Liver (tissue), 9 donors: ENCODE data around the gene CDH16. TPM values are rescaled to one million over a fixed set of nuclear protein-coding genes. Genes with fewer than 3 reads are reported as not detected.

Experiments used
- DNase-seq: peaks from one replicate; pipeline ENCODE4 v3.0.0-alpha.2; 2017; ENCODE audit warnings: low spot score
- H3K27ac ChIP-seq, 2 donors: one replicate each; pipeline ENCODE4 v1.7.0; 2013; ENCODE audit warnings: inconsistent platforms in 2 of 2, low read length in 2 of 2, control low read depth in 1 of 2, low read depth in 1 of 2, mild to moderate bottlenecking in 1 of 2
- H3K27me3 ChIP-seq, 4 donors: one replicate each; pipeline versions ENCODE4 v1.6.1 to v1.7.0; 2013; ENCODE audit warnings: low read length in 3 of 4, inconsistent platforms in 1 of 4, mild to moderate bottlenecking in 1 of 4, moderate library complexity in 1 of 4; ENCODE audit not compliant: control insufficient read depth in 4 of 4, insufficient read depth in 4 of 4
- H3K36me3 ChIP-seq, 4 donors: one replicate each; pipeline versions ENCODE4 v1.6.1 to v1.7.0; 2013; ENCODE audit warnings: low read length in 3 of 4, mild to moderate bottlenecking in 3 of 4, low read depth in 1 of 4, moderate library complexity in 1 of 4; ENCODE audit not compliant: control insufficient read depth in 4 of 4, insufficient read depth in 3 of 4
- H3K4me1 ChIP-seq, 4 donors: one replicate each; pipeline versions ENCODE4 v1.6.1 to v1.7.0; 2013; ENCODE audit warnings: low read length in 3 of 4, mild to moderate bottlenecking in 3 of 4, moderate library complexity in 1 of 4; ENCODE audit not compliant: control insufficient read depth in 4 of 4, insufficient read depth in 4 of 4
- H3K4me3 ChIP-seq, 3 donors: one replicate each; pipeline versions ENCODE4 v1.6.1 to v1.7.0; 2013; ENCODE audit warnings: low read length in 3 of 3, control low read depth in 1 of 3, low read depth in 1 of 3, mild to moderate bottlenecking in 1 of 3
- H3K9ac ChIP-seq, 2 donors: one replicate each; pipeline ENCODE4 v1.7.0; 2013; ENCODE audit warnings: low read length in 2 of 2, mild to moderate bottlenecking in 2 of 2, moderate library complexity in 2 of 2, control low read depth in 1 of 2, low read depth in 1 of 2
- H3K9me3 ChIP-seq, 4 donors: one replicate each; pipeline versions ENCODE4 v1.6.1 to v1.7.0; 2013; ENCODE audit warnings: low read length in 3 of 4; ENCODE audit not compliant: control insufficient read depth in 4 of 4
- EGR1 ChIP-seq, 2 donors: IDR thresholded peaks; 2 replicates each; pipeline ENCODE4 v1.6.1; 2016 to 2018; ENCODE audit warnings: antibody characterized with exemption in 2 of 2, low read depth in 2 of 2
- FOXA1 ChIP-seq: IDR thresholded peaks from 2 replicates; pipeline ENCODE4 v1.6.1; 2016; ENCODE audit warnings: antibody characterized with exemption
- FOXA2 ChIP-seq: IDR thresholded peaks from 2 replicates; pipeline ENCODE4 v1.6.1; 2016; ENCODE audit warnings: antibody characterized with exemption
- GABPA ChIP-seq, 2 donors: IDR thresholded peaks in 1 of 2; conservative IDR thresholded peaks in 1 of 2; 2 replicates each; pipeline ENCODE4 v1.6.1; 2016; ENCODE audit warnings: antibody characterized with exemption in 2 of 2, mild to moderate bottlenecking in 1 of 2, moderate library complexity in 1 of 2
- HNF4A ChIP-seq, 2 donors: conservative IDR thresholded peaks; 2 replicates each; pipeline ENCODE4 v1.6.1; 2016; ENCODE audit warnings: antibody characterized with exemption in 2 of 2, mild to moderate bottlenecking in 2 of 2
- HNF4G ChIP-seq: IDR thresholded peaks from 2 replicates; pipeline ENCODE4 v1.6.1; 2016; ENCODE audit warnings: antibody characterized with exemption
- JUND ChIP-seq, 2 donors: IDR thresholded peaks; 2 replicates each; pipeline ENCODE4 v1.6.1; 2016; ENCODE audit warnings: antibody characterized with exemption in 2 of 2
- NR2F2 ChIP-seq: IDR thresholded peaks from 2 replicates; pipeline ENCODE4 v1.6.1; 2016; ENCODE audit warnings: antibody characterized with exemption
- RAD21 ChIP-seq, 2 donors: IDR thresholded peaks; 2 replicates each; pipeline ENCODE4 v1.6.1; 2016; ENCODE audit warnings: antibody characterized with exemption in 2 of 2, mild to moderate bottlenecking in 2 of 2
- RXRA ChIP-seq, 2 donors: IDR thresholded peaks; 2 replicates each; pipeline ENCODE4 v1.6.1; 2017 to 2018; ENCODE audit warnings: antibody characterized with exemption in 2 of 2, mild to moderate bottlenecking in 1 of 2
- SP1 ChIP-seq: IDR thresholded peaks from 2 replicates; pipeline ENCODE4 v1.6.1; 2018; ENCODE audit warnings: antibody characterized with exemption, mild to moderate bottlenecking
- TAF1 ChIP-seq: conservative IDR thresholded peaks from 2 replicates; pipeline ENCODE4 v1.6.1; 2016; ENCODE audit warnings: antibody characterized with exemption, mild to moderate bottlenecking
- YY1 ChIP-seq: IDR thresholded peaks from 2 replicates; pipeline ENCODE4 v1.6.1; 2016; ENCODE audit warnings: antibody characterized with exemption, mild to moderate bottlenecking
- WGBS: extraction: QIAGEN DNeasy Blood & Tissue Kit; methylation state at CpG from one replicate; pipeline ENCODE4 v1.1.7; 2013; 5-methylcytosine and 5-hydroxymethylcytosine counted together
- polyA plus RNA-seq, 2 donors: library from polyadenylated mRNA; stranded (reverse) in 1 of 2; unstranded in 1 of 2; fragments of 200-250 nt in 1 of 2; fragments of >200 nt in 1 of 2; fragmentation: Nextera tagmentation in 1 of 2; extraction: Ambion mirVana in 1 of 2; gene quantifications; one replicate each; pipeline versions ENCODE4 v1.2.1 to v1.2.3, GENCODE V29; 2013 to 2015
- total RNA-seq, 2 donors: library from RNA; depleted of rRNA; stranded (reverse); fragments of >200 nt; gene quantifications; one replicate each; pipeline ENCODE4 v1.2.3, GENCODE V29; 2014
- TF ChIP-seq, protein P1 (sequence below): IDR thresholded peaks from 2 replicates; pipeline ENCODE4 v1.6.1; 2016; ENCODE audit warnings: antibody characterized with exemption
- TF ChIP-seq, protein P2 (sequence below): IDR thresholded peaks from 2 replicates; pipeline ENCODE4 v1.6.1; 2016; ENCODE audit warnings: antibody characterized with exemption
- TF ChIP-seq, protein P3 (sequence below): IDR thresholded peaks from 2 replicates; pipeline ENCODE4 v1.6.1; 2016; ENCODE audit warnings: antibody characterized with exemption
- TF ChIP-seq, protein P4 (sequence below): IDR thresholded peaks from 2 replicates; pipeline ENCODE4 v1.6.1; 2016; ENCODE audit warnings: antibody characterized with exemption, mild to moderate bottlenecking
- donor health status: healthy.
- donor health status: healthy.
- donor health status: healthy.
- donor health status: healthy.
- donor health status: healthy.

Gene CDH16
- total and polyA plus RNA-seq, 4 donors = 0.56 TPM; not detected in 3

DNA sequence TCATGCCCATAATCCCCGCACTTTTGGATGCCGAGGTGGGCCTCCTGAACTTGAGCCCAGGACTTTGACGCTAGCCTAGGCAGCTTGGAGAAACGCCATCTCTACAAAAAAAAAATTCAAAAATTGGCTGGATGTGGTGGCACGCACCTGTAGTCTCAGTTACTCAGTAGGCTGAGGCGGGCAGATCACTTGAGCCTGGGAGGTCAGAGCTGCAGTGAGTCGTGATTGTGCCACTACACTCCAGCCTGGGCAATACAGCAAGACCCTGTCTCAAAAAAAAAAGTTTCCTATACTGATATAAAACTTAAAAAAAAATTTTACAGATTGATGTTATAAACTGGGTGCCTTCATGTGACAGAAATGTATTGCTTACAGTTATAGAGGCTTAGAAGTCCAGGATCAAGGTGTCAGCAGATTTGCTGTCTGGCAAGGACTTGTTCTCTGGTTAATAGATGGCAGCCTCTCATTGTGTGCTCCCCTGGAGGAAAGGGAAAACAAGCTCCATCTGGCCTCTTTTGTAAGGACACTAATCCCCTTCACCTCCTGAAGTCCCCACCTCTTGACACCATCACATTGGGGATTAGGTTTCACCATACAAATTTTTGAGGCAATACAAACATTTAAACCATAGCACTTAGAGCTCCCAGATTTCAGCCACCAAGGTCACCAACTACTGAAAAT lies 33.9 kb upstream of the CDH16 start:
- Histone ChIP-seq H3K36me3 (no peaks in the 10 kb centered on the region), H3K9ac (no peak overlapping the region), H3K27me3 (no peaks in the 10 kb centered on the region), H3K4me1 (peaks cover 10 to 45% (median 39%) of the 10 kb centered on the region in 4 donors), H3K27ac (no peak overlapping the region), H3K4me3 (no peak overlapping the region), H3K9me3 (no peaks in the 10 kb centered on the region)
- WGBS = 82% methylated on average over 7 of the region's 7 CpGs
- DNase-seq = no peak
- TF ChIP-seq FOXA2 (no peak), JUND (IDR thresholded peaks at IDR 0.05) (no peak), RAD21 (IDR thresholded peaks at IDR 0.05) (no peak)
- TF ChIP-seq, protein P1, sequence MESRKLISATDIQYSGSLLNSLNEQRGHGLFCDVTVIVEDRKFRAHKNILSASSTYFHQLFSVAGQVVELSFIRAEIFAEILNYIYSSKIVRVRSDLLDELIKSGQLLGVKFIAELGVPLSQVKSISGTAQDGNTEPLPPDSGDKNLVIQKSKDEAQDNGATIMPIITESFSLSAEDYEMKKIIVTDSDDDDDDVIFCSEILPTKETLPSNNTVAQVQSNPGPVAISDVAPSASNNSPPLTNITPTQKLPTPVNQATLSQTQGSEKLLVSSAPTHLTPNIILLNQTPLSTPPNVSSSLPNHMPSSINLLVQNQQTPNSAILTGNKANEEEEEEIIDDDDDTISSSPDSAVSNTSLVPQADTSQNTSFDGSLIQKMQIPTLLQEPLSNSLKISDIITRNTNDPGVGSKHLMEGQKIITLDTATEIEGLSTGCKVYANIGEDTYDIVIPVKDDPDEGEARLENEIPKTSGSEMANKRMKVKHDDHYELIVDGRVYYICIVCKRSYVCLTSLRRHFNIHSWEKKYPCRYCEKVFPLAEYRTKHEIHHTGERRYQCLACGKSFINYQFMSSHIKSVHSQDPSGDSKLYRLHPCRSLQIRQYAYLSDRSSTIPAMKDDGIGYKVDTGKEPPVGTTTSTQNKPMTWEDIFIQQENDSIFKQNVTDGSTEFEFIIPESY = no peak
- TF ChIP-seq, protein P2, sequence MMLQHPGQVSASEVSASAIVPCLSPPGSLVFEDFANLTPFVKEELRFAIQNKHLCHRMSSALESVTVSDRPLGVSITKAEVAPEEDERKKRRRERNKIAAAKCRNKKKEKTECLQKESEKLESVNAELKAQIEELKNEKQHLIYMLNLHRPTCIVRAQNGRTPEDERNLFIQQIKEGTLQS = no peak

DNA sequence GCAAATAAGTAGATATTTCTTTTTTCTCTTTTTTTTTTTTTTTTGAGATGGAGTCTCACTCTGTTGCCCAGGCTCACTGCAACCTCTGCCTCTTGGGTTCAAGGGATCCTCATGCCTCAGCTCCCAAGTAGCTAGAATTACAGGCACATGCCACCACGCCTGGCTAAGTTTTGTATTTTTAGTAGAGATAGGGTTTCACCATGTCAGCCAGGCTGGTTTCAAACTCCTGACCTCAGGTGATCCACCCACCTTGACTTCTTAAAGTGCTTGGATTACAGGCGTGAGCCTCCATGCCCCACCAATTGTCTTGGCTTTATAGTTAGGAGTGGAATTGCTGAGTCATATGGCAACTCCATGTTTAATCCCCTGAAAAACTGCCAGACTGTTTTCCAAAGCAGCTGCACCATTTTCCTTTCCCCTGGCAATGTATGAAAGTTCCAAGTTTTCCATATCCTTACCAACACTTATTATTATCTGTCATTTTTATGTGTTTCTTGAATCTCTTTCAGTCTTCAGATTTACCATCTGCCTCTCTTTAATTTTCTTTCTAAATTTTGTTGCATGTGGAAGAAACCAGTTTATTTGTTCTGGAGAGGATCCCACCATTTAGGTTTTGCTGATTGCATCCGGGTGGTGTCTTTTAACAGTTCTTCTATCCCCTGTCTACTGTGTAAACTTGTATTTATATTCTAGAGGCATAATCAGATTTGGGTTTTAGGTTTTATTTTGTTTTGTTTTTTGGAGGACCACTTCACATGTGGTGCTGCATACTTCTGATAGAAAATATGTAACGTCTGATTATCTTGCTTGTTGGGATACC lies 32.5 kb upstream of the CDH16 start:
- no peak overlapping the region for H3K27ac ChIP-seq
- H3K9ac ChIP-seq = no peak overlapping the region
- TF ChIP-seq HNF4A (conservative IDR thresholded peaks at IDR 0.05) (no peak), YY1 (no peak), NR2F2 (no peak), EGR1 (IDR thresholded peaks at IDR 0.05; ENCODE audit: low read depth in 2 of 2) (no peak), SP1 (no peak), GABPA (IDR thresholded peaks at IDR 0.05 in 1 of 2, conservative IDR thresholded peaks at IDR 0.05 in 1 of 2) (no peak)
- TF ChIP-seq, protein P3, sequence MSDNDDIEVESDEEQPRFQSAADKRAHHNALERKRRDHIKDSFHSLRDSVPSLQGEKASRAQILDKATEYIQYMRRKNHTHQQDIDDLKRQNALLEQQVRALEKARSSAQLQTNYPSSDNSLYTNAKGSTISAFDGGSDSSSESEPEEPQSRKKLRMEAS = no peak
- TF ChIP-seq, protein P2 = no peak
- no peaks in the 10 kb centered on the region for H3K9me3 ChIP-seq
- no peak for DNase-seq
- H3K27me3 ChIP-seq = no peaks in the 10 kb centered on the region
- no peak overlapping the region for H3K4me3 ChIP-seq
- H3K4me1 ChIP-seq = peaks cover 10 to 42% (median 35%) of the 10 kb centered on the region in 4 donors
- whole genome bisulfite sequencing = 91% methylated on average over 4 of the region's 4 CpGs
- no peaks in the 10 kb centered on the region for H3K36me3 ChIP-seq

DNA sequence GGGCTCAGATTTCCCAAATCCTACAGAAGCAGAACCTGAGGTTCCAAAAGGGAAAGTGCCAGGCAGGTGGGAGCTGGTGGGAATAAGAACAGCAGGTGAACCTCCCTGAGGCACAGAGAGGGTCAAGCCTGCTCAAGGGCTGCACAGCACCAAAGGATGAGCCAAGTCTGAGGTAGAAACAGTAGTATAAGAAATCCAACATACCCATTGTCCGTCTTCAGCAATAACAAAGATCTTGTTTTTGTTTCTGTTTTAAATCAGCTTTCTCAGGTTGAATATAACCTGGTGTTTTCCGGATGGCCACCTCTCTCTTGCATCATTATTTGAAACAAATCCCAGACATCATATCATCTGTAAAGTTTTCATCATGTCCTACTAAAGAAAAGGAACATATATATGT lies 31.8 kb upstream of the CDH16 start:
- DNase-seq = no peak
- H3K27ac ChIP-seq = no peak overlapping the region
- TF ChIP-seq, protein P3 = no peak
- TF ChIP-seq YY1 (no peak), TAF1 (no peak), HNF4G (no peak), SP1 (no peak), HNF4A (conservative IDR thresholded peaks at IDR 0.05) (no peak), RXRA (IDR thresholded peaks at IDR 0.05) (no peak), FOXA1 (no peak)
- TF ChIP-seq, protein P4, sequence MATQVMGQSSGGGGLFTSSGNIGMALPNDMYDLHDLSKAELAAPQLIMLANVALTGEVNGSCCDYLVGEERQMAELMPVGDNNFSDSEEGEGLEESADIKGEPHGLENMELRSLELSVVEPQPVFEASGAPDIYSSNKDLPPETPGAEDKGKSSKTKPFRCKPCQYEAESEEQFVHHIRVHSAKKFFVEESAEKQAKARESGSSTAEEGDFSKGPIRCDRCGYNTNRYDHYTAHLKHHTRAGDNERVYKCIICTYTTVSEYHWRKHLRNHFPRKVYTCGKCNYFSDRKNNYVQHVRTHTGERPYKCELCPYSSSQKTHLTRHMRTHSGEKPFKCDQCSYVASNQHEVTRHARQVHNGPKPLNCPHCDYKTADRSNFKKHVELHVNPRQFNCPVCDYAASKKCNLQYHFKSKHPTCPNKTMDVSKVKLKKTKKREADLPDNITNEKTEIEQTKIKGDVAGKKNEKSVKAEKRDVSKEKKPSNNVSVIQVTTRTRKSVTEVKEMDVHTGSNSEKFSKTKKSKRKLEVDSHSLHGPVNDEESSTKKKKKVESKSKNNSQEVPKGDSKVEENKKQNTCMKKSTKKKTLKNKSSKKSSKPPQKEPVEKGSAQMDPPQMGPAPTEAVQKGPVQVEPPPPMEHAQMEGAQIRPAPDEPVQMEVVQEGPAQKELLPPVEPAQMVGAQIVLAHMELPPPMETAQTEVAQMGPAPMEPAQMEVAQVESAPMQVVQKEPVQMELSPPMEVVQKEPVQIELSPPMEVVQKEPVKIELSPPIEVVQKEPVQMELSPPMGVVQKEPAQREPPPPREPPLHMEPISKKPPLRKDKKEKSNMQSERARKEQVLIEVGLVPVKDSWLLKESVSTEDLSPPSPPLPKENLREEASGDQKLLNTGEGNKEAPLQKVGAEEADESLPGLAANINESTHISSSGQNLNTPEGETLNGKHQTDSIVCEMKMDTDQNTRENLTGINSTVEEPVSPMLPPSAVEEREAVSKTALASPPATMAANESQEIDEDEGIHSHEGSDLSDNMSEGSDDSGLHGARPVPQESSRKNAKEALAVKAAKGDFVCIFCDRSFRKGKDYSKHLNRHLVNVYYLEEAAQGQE = no peak
- TF ChIP-seq, protein P1 = no peak

More for the DNA sequence above, 31.8 kb upstream of the CDH16 start:
- Histone ChIP-seq H3K4me1 (peaks cover 10 to 38% (median 33%) of the 10 kb centered on the region in 4 donors), H3K9ac (no peak overlapping the region), H3K36me3 (no peaks in the 10 kb centered on the region), H3K9me3 (no peaks in the 10 kb centered on the region), H3K4me3 (no peak overlapping the region), H3K27me3 (no peaks in the 10 kb centered on the region)
- 61% methylated on average over 2 of the region's 2 CpGs for WGBS
